GM18519 (cell line): ENCODE data around the gene RASSF5.

ENCODE experiments used
- ATAC-seq: cut with Tn5 transposase; IDR thresholded peaks from one replicate; pipeline ENCODE4 v1.9.1; 2021; ENCODE audit warnings: mild to moderate bottlenecking, moderate library complexity; ENCODE audit not compliant: unreplicated experiment, low FRiP score

Gene RASSF5

DNA sequence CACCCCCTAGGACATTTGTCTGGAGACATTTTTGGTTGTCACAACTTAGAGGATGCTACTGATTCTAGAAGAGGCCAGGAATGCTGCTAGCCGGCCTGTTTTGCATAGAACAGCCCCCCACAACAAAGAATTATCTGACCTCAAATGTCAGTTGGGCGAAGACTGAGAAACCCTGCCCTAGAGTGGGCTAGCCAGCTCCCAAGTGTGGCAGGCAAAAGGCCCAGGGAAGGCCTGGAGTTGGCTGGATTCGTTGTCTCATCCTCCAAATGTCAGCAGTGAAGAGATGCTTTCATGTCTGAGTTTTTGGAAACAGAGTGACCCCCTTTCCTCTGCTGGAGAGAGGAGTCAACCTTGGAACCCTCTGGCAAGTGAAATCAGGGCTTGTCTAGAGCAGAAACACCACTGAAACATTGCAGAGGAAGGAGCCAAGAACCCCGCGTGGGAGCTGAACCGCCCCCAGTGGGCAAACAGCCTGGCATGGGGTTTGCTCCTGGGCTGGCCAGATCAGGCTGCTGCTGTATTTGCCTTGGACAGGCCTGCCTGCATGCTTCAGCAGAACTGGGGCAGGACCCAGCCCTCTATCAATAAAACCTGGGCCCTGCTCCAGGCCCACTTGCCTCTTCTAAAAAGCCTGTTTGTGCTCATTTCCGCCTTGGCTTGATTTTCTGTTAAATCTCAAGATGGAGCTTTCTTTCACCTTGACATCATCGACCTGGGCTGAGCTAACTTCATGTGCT lies 32.9 kb downstream of the RASSF5 start:
- ATAC-seq, result no peak

- no peak for ATAC-seq
Measured at GRCh38 chr1:206541236-206541833, 34.0 kb downstream of the RASSF5 start.

GRCh38 chr1:206544562-206545257 lies 37.4 kb downstream of the RASSF5 start:
- ATAC-seq, result no peak

DNA sequence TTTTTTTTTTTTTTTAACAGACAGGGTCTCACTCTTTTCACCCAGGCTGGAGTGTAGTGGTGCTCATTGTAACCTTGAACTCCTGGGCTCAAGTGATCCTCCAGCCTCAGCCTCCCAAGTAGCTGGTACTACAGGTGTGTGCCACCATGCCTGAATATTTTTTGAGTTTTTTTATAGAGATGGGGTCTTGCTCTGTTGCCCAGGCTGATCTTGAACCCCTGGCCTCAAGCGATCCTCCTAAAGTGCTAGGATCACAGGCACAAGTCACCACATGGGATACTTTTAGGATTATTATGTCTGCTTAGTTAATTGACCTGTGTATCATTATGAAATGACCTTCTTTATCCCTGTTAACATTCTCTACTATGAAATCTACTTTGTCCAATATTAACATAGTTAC lies 38.0 kb downstream of the RASSF5 start:
- no peak for ATAC-seq

- no peak for ATAC-seq
Measured at GRCh38 chr1:206547104-206547503, 39.8 kb downstream of the RASSF5 start.

GRCh38 chr1:206550446-206550845 lies 43.1 kb downstream of the RASSF5 start:
- ATAC-seq, result no peak

- no peak for ATAC-seq
Measured at GRCh38 chr1:206551296-206551985, 44.1 kb downstream of the RASSF5 start.

- no peak for ATAC-seq
Measured at GRCh38 chr1:206551986-206552326, 44.6 kb downstream of the RASSF5 start.

- ATAC-seq, result no peak
Measured at GRCh38 chr1:206554211-206554610, 46.9 kb downstream of the RASSF5 start.

GRCh38 chr1:206554701-206555472 lies 47.6 kb downstream of the RASSF5 start:
- ATAC-seq, result no peak

DNA sequence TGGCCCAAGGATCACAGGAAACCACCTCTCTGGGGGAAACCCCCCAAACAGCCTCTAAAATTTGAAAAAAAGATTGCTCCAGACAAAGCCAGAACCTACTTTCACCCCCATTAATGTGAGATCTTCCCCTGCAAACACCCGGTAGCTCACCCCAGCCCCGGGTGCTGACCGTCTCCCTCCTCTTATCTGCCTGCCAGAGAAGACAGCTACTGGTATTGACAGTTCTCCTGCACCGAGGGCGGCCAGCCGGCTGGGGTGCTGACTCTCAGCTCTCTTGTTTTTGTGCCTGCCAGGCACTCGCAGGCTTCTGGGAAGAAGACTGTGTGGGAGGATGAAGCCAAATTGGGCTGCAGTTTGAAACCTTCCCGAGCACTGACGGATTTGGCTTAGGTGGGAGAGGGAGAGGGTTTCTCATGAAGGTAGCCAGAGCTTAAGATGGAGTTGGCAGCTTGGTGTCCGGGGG lies 48.2 kb downstream of the RASSF5 start:
- no peak for ATAC-seq

GRCh38 chr1:206556047-206556749 lies 48.9 kb downstream of the RASSF5 start:
- ATAC-seq, result no peak

DNA sequence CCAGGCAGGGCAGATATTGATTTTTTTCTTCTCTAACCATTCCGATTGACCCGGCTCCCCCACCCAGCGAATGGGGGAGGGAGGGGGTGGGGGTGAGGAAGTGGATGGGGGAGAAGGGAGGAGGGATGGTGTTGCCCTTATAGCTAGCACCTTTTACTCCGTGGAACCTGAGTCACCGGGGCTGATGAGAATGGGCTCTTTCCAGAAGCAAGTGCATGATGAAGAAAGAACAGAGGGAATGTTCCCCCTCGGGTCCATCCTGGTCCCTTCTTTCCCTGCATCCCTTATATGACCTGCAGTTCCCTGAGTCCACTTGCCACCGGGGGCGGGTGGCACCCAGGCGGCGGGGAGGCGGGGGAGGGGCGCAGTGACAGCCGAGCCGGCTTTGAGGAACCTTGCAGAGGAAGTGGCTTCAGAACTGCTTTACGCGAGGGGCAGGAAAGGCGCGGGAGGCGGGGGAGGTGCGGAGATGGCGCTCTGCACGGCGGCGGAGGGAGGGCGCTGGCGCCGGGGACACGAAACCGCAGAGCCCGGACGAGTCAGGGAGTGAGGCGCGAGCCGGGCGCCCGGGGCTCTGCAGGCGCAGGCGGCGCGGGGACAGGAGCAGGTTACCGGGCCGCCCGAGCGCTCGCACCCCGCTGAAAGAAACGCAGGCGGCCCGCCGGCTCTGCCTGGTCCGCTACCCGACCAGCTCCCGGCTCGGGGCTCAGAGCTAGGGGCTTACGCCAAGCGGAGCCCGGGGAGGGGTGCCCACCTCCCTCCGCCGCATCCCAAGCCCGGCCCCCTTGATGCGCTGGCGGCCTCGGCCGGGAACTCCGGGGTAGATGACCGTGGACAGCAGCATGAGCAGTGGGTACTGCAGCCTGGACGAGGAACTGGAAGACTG lies 49.7 kb downstream of the RASSF5 start:
- ATAC-seq, result peak; percentile 32

DNA sequence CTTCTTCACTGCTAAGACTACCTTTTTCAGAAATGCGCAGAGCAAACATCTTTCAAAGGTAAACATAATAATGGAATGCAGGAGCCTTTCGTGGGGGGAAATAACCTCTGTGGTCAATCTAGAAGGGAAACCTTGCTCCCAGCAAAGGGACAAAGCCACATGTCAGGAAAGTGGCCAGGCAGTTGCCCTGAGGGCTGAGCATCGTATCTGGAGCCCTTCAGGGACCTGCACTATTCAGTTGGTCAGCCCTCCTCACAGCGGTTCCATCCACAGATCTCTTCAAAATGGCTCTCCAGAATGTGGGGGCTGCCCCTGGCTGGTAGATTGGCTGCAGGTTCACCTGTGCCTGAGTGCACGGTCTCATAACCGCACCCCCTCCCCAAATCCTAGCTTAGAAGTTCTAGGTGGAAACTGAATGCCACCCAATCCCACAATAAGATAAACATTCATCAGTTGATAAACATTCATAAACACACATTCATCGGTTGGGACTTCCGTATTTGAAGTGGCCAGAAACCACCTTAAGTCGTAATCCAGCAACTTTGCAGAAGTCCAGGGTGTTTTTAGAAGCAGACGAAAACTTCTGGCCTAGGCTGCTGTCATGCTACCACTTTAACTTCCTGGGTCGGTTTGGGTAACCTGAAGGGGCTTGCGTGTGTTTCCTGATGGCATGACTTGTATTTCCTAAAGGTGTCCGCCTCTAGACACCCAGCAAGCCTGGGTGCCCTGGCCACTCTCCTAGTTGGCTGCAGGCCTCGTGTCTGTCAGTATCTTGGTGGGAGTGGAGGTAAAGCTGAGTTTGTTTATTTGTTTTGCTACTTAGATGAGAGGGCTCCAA lies 50.5 kb downstream of the RASSF5 start:
- ATAC-seq, result no peak

GRCh38 chr1:206558794-206559671 lies 51.7 kb downstream of the RASSF5 start:
- no peak for ATAC-seq

- ATAC-seq, result no peak
Measured at GRCh38 chr1:206559672-206559995, 52.3 kb downstream of the RASSF5 start.
